HG03139 (cell line): ENCODE results near the gene NCR3LG1.
"Not testable (repeated sequence)": the region's sequence is repeated elsewhere in the genome, so short reads cannot be mapped to it uniquely, and the experiment has no call there.

ENCODE experiments used
- ATAC-seq: cut with Tn5 transposase; IDR thresholded peaks from one replicate; pipeline ENCODE4 v1.9.1; 2021; ENCODE audit not compliant: unreplicated experiment

Gene NCR3LG1

GRCh38 chr11:17410606-17411379, 59.2 kb downstream of the NCR3LG1 start:
- no peak for ATAC-seq

GRCh38 chr11:17411418-17411817, 59.8 kb downstream of the NCR3LG1 start:
- ATAC-seq, result no peak

GRCh38 chr11:17412488-17413180, 61.0 kb downstream of the NCR3LG1 start:
- no peak for ATAC-seq

- ATAC-seq, result no peak
These were observed 62.1 kb downstream of the NCR3LG1 start for GRCh38 chr11:17413414-17414316.

GRCh38 chr11:17414317-17414737, 62.7 kb downstream of the NCR3LG1 start:
- ATAC-seq, result no peak

- no peak for ATAC-seq
These were observed 63.4 kb downstream of the NCR3LG1 start for GRCh38 chr11:17414992-17415391.

GRCh38 chr11:17415523-17416104, 64.0 kb downstream of the NCR3LG1 start:
- no peak for ATAC-seq

- no peak for ATAC-seq
These were observed 64.9 kb downstream of the NCR3LG1 start for GRCh38 chr11:17416492-17416891.

GRCh38 chr11:17418444-17419081, 67.0 kb downstream of the NCR3LG1 start:
- ATAC-seq, result no peak

- no peak for ATAC-seq
These were observed 70.2 kb downstream of the NCR3LG1 start for GRCh38 chr11:17421781-17422180.

GRCh38 chr11:17423533-17424310, 72.1 kb downstream of the NCR3LG1 start:
- ATAC-seq, result no peak

GRCh38 chr11:17426233-17426632, 74.6 kb downstream of the NCR3LG1 start:
- ATAC-seq, result not testable (repeated sequence)
